ENCODE measurements around the gene CCDC149. TPM values are rescaled to one million over a fixed set of nuclear protein-coding genes. Genes with fewer than 3 reads are reported as not detected.

CCDC149 gene
- polyA plus RNA-seq, 3 donors from 2014 or later, result 0.20 TPM; not detected in 2

GRCh38 chr4:24884902-24885301 lies 27.9 kb downstream of the CCDC149 start:
- H3K27ac Mint-ChIP-seq, result no peak overlapping the region
- no peak overlapping the region for H3K4me3 Mint-ChIP-seq
- H3K4me1 Mint-ChIP-seq, result peaks cover 0 to 3% of the 10 kb centered on the region in 2 donors
- peaks cover 0 to 3% (median 0%) of the 10 kb centered on the region in 6 donors for H3K9me3 Mint-ChIP-seq
- DNase-seq, result no peak
- H3K27me3 Mint-ChIP-seq (ENCODE audit: low read depth in 3 of 3), result peaks cover 2 to 3% (median 2%) of the 10 kb centered on the region in 3 donors
- H3K36me3 Mint-ChIP-seq, result no peaks in the 10 kb centered on the region

- no peak overlapping the region for H3K27ac Mint-ChIP-seq
- no peak overlapping the region for H3K4me3 Mint-ChIP-seq
- peaks cover 0 to 3% (median 0%) of the 10 kb centered on the region in 6 donors for H3K9me3 Mint-ChIP-seq
- H3K36me3 Mint-ChIP-seq, result no peaks in the 10 kb centered on the region
- H3K4me1 Mint-ChIP-seq, result no peaks in the 10 kb centered on the region
- H3K27me3 Mint-ChIP-seq (ENCODE audit: low read depth in 3 of 3), result peaks cover 0 to 7% (median 2%) of the 10 kb centered on the region in 3 donors
- no peak for DNase-seq
Observed at GRCh38 chr4:24881508-24882196, 31.2 kb downstream of the CCDC149 start.

GRCh38 chr4:24880186-24880585 lies 32.7 kb downstream of the CCDC149 start:
- H3K9me3 Mint-ChIP-seq, result peaks cover 0 to 3% (median 0%) of the 10 kb centered on the region in 6 donors
- H3K36me3 Mint-ChIP-seq, result peaks cover 0 to 3% (median 0%) of the 10 kb centered on the region in 3 donors
- no peaks in the 10 kb centered on the region for H3K4me1 Mint-ChIP-seq
- DNase-seq, result no peak
- H3K27me3 Mint-ChIP-seq (ENCODE audit: low read depth in 3 of 3), result peaks cover 0 to 5% (median 3%) of the 10 kb centered on the region in 3 donors
- H3K27ac Mint-ChIP-seq, result no peak overlapping the region
- no peak overlapping the region for H3K4me3 Mint-ChIP-seq

- Mint-ChIP-seq H3K4me1 (no peaks in the 10 kb centered on the region), H3K36me3 (peaks cover 0 to 3% (median 0%) of the 10 kb centered on the region in 3 donors), H3K27ac (no peak overlapping the region), H3K4me3 (no peak overlapping the region), H3K9me3 (peaks cover 0 to 3% (median 0%) of the 10 kb centered on the region in 6 donors), H3K27me3 (ENCODE audit: low read depth in 3 of 3) (peaks cover 0 to 5% (median 3%) of the 10 kb centered on the region in 3 donors)
- DNase-seq, result no peak
Observed at GRCh38 chr4:24878636-24879016, 34.2 kb downstream of the CCDC149 start.

GRCh38 chr4:24877868-24878635 lies 34.8 kb downstream of the CCDC149 start:
- no peak for DNase-seq
- Mint-ChIP-seq H3K9me3 (peaks cover 0 to 3% (median 0%) of the 10 kb centered on the region in 6 donors), H3K36me3 (peaks cover 0 to 3% (median 0%) of the 10 kb centered on the region in 3 donors), H3K27me3 (ENCODE audit: low read depth in 3 of 3) (peaks cover 3 to 5% (median 3%) of the 10 kb centered on the region in 3 donors), H3K4me1 (no peaks in the 10 kb centered on the region), H3K27ac (no peak overlapping the region), H3K4me3 (no peak overlapping the region)

- Mint-ChIP-seq H3K27me3 (ENCODE audit: low read depth in 3 of 3) (peaks cover 3 to 10% (median 3%) of the 10 kb centered on the region in 3 donors), H3K4me1 (no peaks in the 10 kb centered on the region), H3K36me3 (peaks cover 0 to 3% (median 0%) of the 10 kb centered on the region in 3 donors), H3K4me3 (no peak overlapping the region), H3K9me3 (no peaks in the 10 kb centered on the region), H3K27ac (no peak overlapping the region)
- no peak for DNase-seq
Observed at GRCh38 chr4:24876431-24876830, 36.4 kb downstream of the CCDC149 start.

GRCh38 chr4:24872720-24873119 lies 40.1 kb downstream of the CCDC149 start:
- no peak for DNase-seq
- peaks cover 2 to 9% (median 3%) of the 10 kb centered on the region in 3 donors for H3K27me3 Mint-ChIP-seq (ENCODE audit: low read depth in 3 of 3)
- H3K27ac Mint-ChIP-seq, result no peak overlapping the region
- H3K4me3 Mint-ChIP-seq, result no peak overlapping the region
- no peaks in the 10 kb centered on the region for H3K4me1 Mint-ChIP-seq
- peaks cover 0 to 3% (median 0%) of the 10 kb centered on the region in 6 donors for H3K9me3 Mint-ChIP-seq
- peaks cover 0 to 3% (median 0%) of the 10 kb centered on the region in 3 donors for H3K36me3 Mint-ChIP-seq

GRCh38 chr4:24871210-24871609 lies 41.6 kb downstream of the CCDC149 start:
- Mint-ChIP-seq H3K9me3 (peaks cover 0 to 3% (median 0%) of the 10 kb centered on the region in 6 donors), H3K4me1 (no peaks in the 10 kb centered on the region), H3K27ac (no peak overlapping the region), H3K4me3 (no peak overlapping the region), H3K27me3 (ENCODE audit: low read depth in 3 of 3) (peaks cover 0 to 6% (median 3%) of the 10 kb centered on the region in 3 donors), H3K36me3 (peaks cover 0 to 3% (median 0%) of the 10 kb centered on the region in 3 donors)
- DNase-seq, result no peak

GRCh38 chr4:24867766-24868296 lies 45.0 kb downstream of the CCDC149 start:
- peaks cover 0 to 3% (median 0%) of the 10 kb centered on the region in 3 donors for H3K36me3 Mint-ChIP-seq
- no peaks in the 10 kb centered on the region for H3K4me1 Mint-ChIP-seq
- H3K27me3 Mint-ChIP-seq (ENCODE audit: low read depth in 3 of 3), result peaks cover 0 to 6% (median 0%) of the 10 kb centered on the region in 3 donors
- peaks cover 4 to 16% (median 9%) of the 10 kb centered on the region in 6 donors for H3K9me3 Mint-ChIP-seq
- no peak overlapping the region for H3K4me3 Mint-ChIP-seq
- H3K27ac Mint-ChIP-seq, result no peak overlapping the region
- no peak for DNase-seq

- no peak for DNase-seq
- H3K4me1 Mint-ChIP-seq, result no peaks in the 10 kb centered on the region
- peaks cover 0 to 3% (median 0%) of the 10 kb centered on the region in 3 donors for H3K36me3 Mint-ChIP-seq
Observed at GRCh38 chr4:24867251-24867650, 45.6 kb downstream of the CCDC149 start.

GRCh38 chr4:24865401-24865800 lies 47.4 kb downstream of the CCDC149 start:
- no peak for DNase-seq
- H3K4me1 Mint-ChIP-seq, result no peaks in the 10 kb centered on the region
- peaks cover 0 to 3% (median 0%) of the 10 kb centered on the region in 3 donors for H3K36me3 Mint-ChIP-seq
- no peak overlapping the region for H3K4me3 Mint-ChIP-seq
- peaks cover 4 to 26% (median 13%) of the 10 kb centered on the region in 6 donors for H3K9me3 Mint-ChIP-seq
- H3K27me3 Mint-ChIP-seq (ENCODE audit: low read depth in 3 of 3), result no peaks in the 10 kb centered on the region
- no peak overlapping the region for H3K27ac Mint-ChIP-seq

More at GRCh38 chr4:24867251-24867650, 45.6 kb downstream of the CCDC149 start:
- Mint-ChIP-seq H3K27ac (no peak overlapping the region), H3K9me3 (peaks cover 4 to 20% (median 10%) of the 10 kb centered on the region in 6 donors), H3K4me3 (no peak overlapping the region), H3K27me3 (ENCODE audit: low read depth in 3 of 3) (peaks cover 0 to 6% (median 0%) of the 10 kb centered on the region in 3 donors)

- H3K4me3 Mint-ChIP-seq, result no peak overlapping the region
- no peaks in the 10 kb centered on the region for H3K4me1 Mint-ChIP-seq
- no peak overlapping the region for H3K27ac Mint-ChIP-seq
- peaks cover 4 to 26% (median 14%) of the 10 kb centered on the region in 6 donors for H3K9me3 Mint-ChIP-seq
- peaks cover 0 to 3% (median 0%) of the 10 kb centered on the region in 3 donors for H3K36me3 Mint-ChIP-seq
- DNase-seq, result no peak
- H3K27me3 Mint-ChIP-seq (ENCODE audit: low read depth in 3 of 3), result no peaks in the 10 kb centered on the region
Observed at GRCh38 chr4:24863799-24864198, 49.0 kb downstream of the CCDC149 start.

GRCh38 chr4:24862073-24862751 lies 50.6 kb downstream of the CCDC149 start:
- H3K36me3 Mint-ChIP-seq, result peaks cover 0 to 3% (median 0%) of the 10 kb centered on the region in 3 donors
- no peaks in the 10 kb centered on the region for H3K4me1 Mint-ChIP-seq
- no peak overlapping the region for H3K27ac Mint-ChIP-seq

More at GRCh38 chr4:24862073-24862751, 50.6 kb downstream of the CCDC149 start:
- Mint-ChIP-seq H3K27me3 (ENCODE audit: low read depth in 3 of 3) (no peaks in the 10 kb centered on the region), H3K9me3 (peaks cover 3 to 26% (median 15%) of the 10 kb centered on the region in 6 donors), H3K4me3 (no peak overlapping the region)
- no peak for DNase-seq

Data from immature natural killer cell (primary cell).